OCI-LY1 (cell line): Measurements from ENCODE around the gene BDH1.

Experiments used
- H2AFZ ChIP-seq: fragments of 200-600 bp; sonication (generic), shearing (Covaris generic); 2 replicates; pipeline ENCODE4 v1.6.0; 2014; ENCODE audit warnings: antibody characterized with exemption, mild to moderate bottlenecking, low read length
- H3F3A ChIP-seq: fragments of 200-600 bp; sonication (generic), shearing (Covaris generic); 2 replicates; pipeline ENCODE4 v1.6.0; 2014; ENCODE audit warnings: mild to moderate bottlenecking, antibody characterized with exemption, low read length, moderate library complexity; ENCODE audit not compliant: insufficient read depth
- H3K27ac ChIP-seq: fragments of 200-600 bp; sonication (generic); 2 replicates; pipeline ENCODE4 v1.5.1; 2014; ENCODE audit warnings: low read length, mixed run types, mild to moderate bottlenecking, low read depth; ENCODE audit not compliant: poor library complexity, severe bottlenecking
- H3K27me3 ChIP-seq: fragments of 200-600 bp; sonication (generic); 2 replicates; pipeline ENCODE4 v1.6.0; 2014; ENCODE audit warnings: antibody characterized with exemption, mild to moderate bottlenecking, low read length, moderate library complexity; ENCODE audit not compliant: insufficient read depth
- H3K36me3 ChIP-seq: fragments of 200-600 bp; sonication (generic); 2 replicates; pipeline ENCODE4 v1.6.1; 2014; ENCODE audit warnings: mild to moderate bottlenecking, antibody characterized with exemption, low read length, moderate library complexity, mixed read lengths; ENCODE audit not compliant: insufficient read depth
- H3K4me1 ChIP-seq: fragments of 200-600 bp; sonication (generic); 2 replicates; pipeline ENCODE4 v1.5.1; 2014; ENCODE audit warnings: mild to moderate bottlenecking, low read length, moderate library complexity; ENCODE audit not compliant: insufficient read depth, severe bottlenecking
- H3K4me2 ChIP-seq: fragments of 200-600 bp; sonication (generic), shearing (Covaris generic); 2 replicates; pipeline ENCODE4 v1.6.1; 2014; ENCODE audit warnings: low read length
- H3K4me3 ChIP-seq: fragments of 200-600 bp; sonication (generic); 2 replicates; pipeline ENCODE4 v1.5.1; 2014; ENCODE audit warnings: low read length, low read depth, mild to moderate bottlenecking, mixed read lengths; ENCODE audit not compliant: poor library complexity, severe bottlenecking
- H3K79me2 ChIP-seq: fragments of 200-600 bp; shearing (Covaris generic); 2 replicates; pipeline ENCODE4 v1.6.1; 2016; ENCODE audit warnings: mixed run types, low read length, mixed read lengths; ENCODE audit not compliant: insufficient read depth
- H3K9ac ChIP-seq: fragments of 200-600 bp; sonication (generic), shearing (Covaris generic); 2 replicates; pipeline ENCODE4 v1.6.1; 2014; ENCODE audit warnings: mild to moderate bottlenecking, low read length, mixed read lengths
- H3K9me2 ChIP-seq: fragments of 200-600 bp; sonication (generic), shearing (Covaris generic); 2 replicates; pipeline ENCODE4 v1.6.1; 2014; ENCODE audit warnings: low read depth, mild to moderate bottlenecking, low read length, mixed read lengths
- H3K9me3 ChIP-seq: fragments of 200-600 bp; shearing (Covaris generic); 2 replicates; pipeline ENCODE4 v1.6.1; 2014; ENCODE audit warnings: low read length, mixed read lengths
- H4K20me1 ChIP-seq: fragments of 200-600 bp; sonication (generic), shearing (Covaris generic); 2 replicates; pipeline ENCODE4 v1.6.0; 2016; ENCODE audit warnings: mild to moderate bottlenecking, low read length; ENCODE audit not compliant: insufficient read depth
- CTCF ChIP-seq: fragments of 200-600 bp; sonication (generic), shearing (Covaris generic); IDR thresholded peaks from 2 replicates; pipeline ENCODE4 v1.5.1; 2017; ENCODE audit warnings: mild to moderate bottlenecking, antibody characterized with exemption, low read length, moderate library complexity, mixed read lengths
- EZH2 ChIP-seq: fragments of 200-600 bp; sonication (generic), shearing (Covaris generic); IDR thresholded peaks from 2 replicates; pipeline ENCODE4 v1.8.0; 2017; ENCODE audit warnings: borderline replicate concordance, mixed run types, mild to moderate bottlenecking, antibody characterized with exemption, low read length, moderate library complexity, mixed read lengths

BDH1 gene

DNA sequence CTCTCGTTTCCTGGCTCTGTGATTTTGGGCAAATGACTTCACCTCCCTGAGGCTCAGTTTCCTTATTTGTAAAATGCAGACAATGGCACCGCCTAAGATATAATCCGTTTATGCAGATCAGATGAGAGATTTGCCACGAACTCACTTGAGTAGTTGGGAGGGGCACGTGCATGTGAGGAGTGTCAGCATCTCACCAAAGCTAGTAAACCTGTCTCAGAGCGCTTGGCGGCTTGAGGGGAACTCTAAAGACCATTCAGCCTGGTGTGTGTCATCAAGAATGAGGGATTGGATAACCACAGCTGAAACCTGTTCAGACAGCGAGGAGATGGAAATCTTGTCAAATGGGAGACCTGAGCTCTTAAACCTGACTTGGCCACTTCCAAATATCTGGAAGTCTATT, 48.7 kb downstream of the BDH1 start:
- Histone ChIP-seq H3K9me3 (no peaks in the 10 kb centered on the region), H2AFZ (no peak overlapping the region), H4K20me1 (no peaks in the 10 kb centered on the region), H3K4me1 (peaks cover 8% of the 10 kb centered on the region), H3K79me2 (no peaks in the 10 kb centered on the region), H3K27me3 (no peaks in the 10 kb centered on the region), H3K36me3 (peaks cover 10% of the 10 kb centered on the region), H3K9me2 (no peaks in the 10 kb centered on the region), H3F3A (no peaks in the 10 kb centered on the region), H3K27ac (no peak overlapping the region), H3K4me3 (no peak overlapping the region), H3K4me2 (no peak overlapping the region), H3K9ac (no peak overlapping the region)
- TF ChIP-seq CTCF, result no peak

GRCh38 chr3:197505796-197506548, 49.8 kb downstream of the BDH1 start:
- H3K9me2 ChIP-seq, result no peaks in the 10 kb centered on the region
- no peak for TF ChIP-seq CTCF
- no peak for TF ChIP-seq EZH2
- no peak overlapping the region for H2AFZ ChIP-seq
- no peaks in the 10 kb centered on the region for H4K20me1 ChIP-seq
- no peak overlapping the region for H3K4me3 ChIP-seq
- H3K27me3 ChIP-seq, result no peaks in the 10 kb centered on the region
- peaks cover 15% of the 10 kb centered on the region for H3K4me1 ChIP-seq
- H3K4me2 ChIP-seq, result no peak overlapping the region
- H3K27ac ChIP-seq, result no peak overlapping the region
- H3K9ac ChIP-seq, result no peak overlapping the region
- H3F3A ChIP-seq, result no peaks in the 10 kb centered on the region
- no peaks in the 10 kb centered on the region for H3K9me3 ChIP-seq
- no peaks in the 10 kb centered on the region for H3K79me2 ChIP-seq
- 0 out of 2 replicates have a peak, but pooled peaks cover 4% of the 10 kb centered on the region for H3K36me3 ChIP-seq

DNA sequence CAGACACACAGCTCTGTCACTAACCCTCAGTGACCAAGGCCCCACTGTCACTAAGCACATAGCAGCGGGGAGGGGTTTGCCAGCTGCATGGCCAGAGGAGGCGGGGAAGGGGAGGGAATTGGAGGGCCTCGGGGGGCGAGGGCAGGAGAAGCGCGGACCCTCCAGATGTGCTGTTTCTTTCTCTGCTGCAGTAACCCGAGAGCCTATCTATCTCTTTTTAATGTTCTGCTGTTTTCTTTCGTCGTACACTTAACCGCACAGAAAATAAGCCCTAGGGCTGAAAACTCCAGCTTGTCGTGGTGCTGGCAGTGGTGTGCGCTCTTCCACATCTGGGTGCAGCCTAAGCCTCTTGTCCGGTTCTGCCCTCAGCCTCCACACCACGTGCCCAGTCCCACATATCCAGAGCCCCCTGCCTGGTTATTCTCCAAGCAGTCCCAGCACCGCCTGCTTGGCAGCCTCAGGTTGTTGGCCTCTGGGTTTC, 51.1 kb downstream of the BDH1 start:
- Histone ChIP-seq H3K9ac (no peak overlapping the region), H3K27ac (no peak overlapping the region), H3K36me3 (0 out of 2 replicates have a peak, but pooled peaks cover 3% of the 10 kb centered on the region), H3F3A (no peaks in the 10 kb centered on the region), H3K4me1 (peaks cover 8% of the 10 kb centered on the region), H3K79me2 (no peaks in the 10 kb centered on the region), H3K4me2 (no peak overlapping the region), H3K4me3 (no peak overlapping the region), H3K9me3 (no peaks in the 10 kb centered on the region), H4K20me1 (no peaks in the 10 kb centered on the region), H3K9me2 (no peaks in the 10 kb centered on the region), H2AFZ (no peak overlapping the region), H3K27me3 (no peaks in the 10 kb centered on the region)
- no peak for TF ChIP-seq EZH2
- no peak for TF ChIP-seq CTCF
